Stomach (tissue), 9 donors: ENCODE results near the gene TLE6. TPM values are rescaled to one million over a fixed set of nuclear protein-coding genes. Genes with fewer than 3 reads are reported as not detected.
A peak's percentile ranks its signal among the peaks of the same experiment; 100 is the strongest.

Experiments used
- DNase-seq, 2 donors: peaks; one replicate each; pipeline versions ENCODE4 v3.0.0 to v3.0.0-alpha.2; 2013 to 2019
- H3K27ac ChIP-seq, 5 donors: fragments of 200-600 bp in 4 of 5; sonication (generic) in 4 of 5; one replicate each; pipeline ENCODE4 v1.5.1; 2013 to 2019; ENCODE audit warnings: mild to moderate bottlenecking in 1 of 5, moderate library complexity in 1 of 5
- H3K27me3 ChIP-seq, 3 donors: fragments of 200-600 bp; sonication (generic); one replicate each; pipeline ENCODE4 v1.5.1; 2017 to 2019; ENCODE audit warnings: mixed run types in 1 of 3
- H3K36me3 ChIP-seq, 4 donors: fragments of 200-600 bp; sonication (generic); 1 replicate in 3 of 4; 2 replicates in 1 of 4; pipeline ENCODE4 v1.5.1; 2016 to 2019
- H3K4me1 ChIP-seq, 4 donors: fragments of 200-600 bp; sonication (generic); one replicate each; pipeline ENCODE4 v1.5.1; 2016 to 2019
- H3K4me3 ChIP-seq, 4 donors: fragments of 200-600 bp; sonication (generic) in 3 of 4; one replicate each; pipeline ENCODE4 v1.5.1; 2016 to 2019; ENCODE audit warnings: mild to moderate bottlenecking in 1 of 4
- H3K9me3 ChIP-seq, 4 donors: fragments of 200-600 bp; sonication (generic); one replicate each; pipeline ENCODE4 v1.5.1; 2016 to 2019
- EP300 ChIP-seq: sonication (generic); formaldehyde crosslinking; IDR thresholded peaks from one replicate; pipeline ENCODE4 v1.6.1; 2017; ENCODE audit warnings: antibody characterized with exemption
- POLR2A ChIP-seq, 4 donors: fragments of 450-650 bp; IDR thresholded peaks; one replicate each; pipeline ENCODE4 v1.6.1; 2016; ENCODE audit warnings: antibody characterized with exemption in 4 of 4, control low read depth in 2 of 4, mild to moderate bottlenecking in 1 of 4, moderate library complexity in 1 of 4
- POLR2AphosphoS5 ChIP-seq, 3 donors: sonication (generic); formaldehyde crosslinking; IDR thresholded peaks; one replicate each; pipeline ENCODE4 v1.6.1; 2016; ENCODE audit warnings: antibody characterized with exemption in 3 of 3
- WGBS, 5 donors: extraction: QIAGEN DNeasy Blood & Tissue Kit in 3 of 5; methylation state at CpG; one replicate each; pipeline versions ENCODE4 v1.1.5 to v1.1.7; 2013 to 2018; 5-methylcytosine and 5-hydroxymethylcytosine counted together
- intact Hi-C: fragments of 100-400 bp; cut with DNase I; formaldehyde crosslinking; loops from one replicate; pipeline ENCODE4 v1.15.1; 2023; ENCODE audit warnings: low total_unique reads
- polyA plus RNA-seq, 3 donors: library from polyadenylated mRNA; stranded (reverse); fragments of 200-250 nt; gene quantifications; one replicate each; pipeline ENCODE4 v1.2.3, GENCODE V29; 2013
- total RNA-seq, 5 donors: library from RNA; depleted of rRNA; stranded (reverse); fragments of >200 nt; gene quantifications; one replicate each; pipeline versions ENCODE4 v1.1.0 to v1.2.3, GENCODE V29; 2014 to 2016
- TF ChIP-seq, protein P1 (sequence below), 7 experiments: fragments of 450-650 bp in 4 of 7; fragments of 200-600 bp in 3 of 7; sonication (generic) in 3 of 7; IDR thresholded peaks; one replicate each; pipeline ENCODE4 v1.5.1; 2016 to 2019; ENCODE audit warnings: antibody characterized with exemption in 7 of 7, control low read depth in 2 of 7, mild to moderate bottlenecking in 1 of 7
- donor health status: healthy with polysubstance abuse.
- donor health status: Bipolar disorder and iron deficiency.
- donor health status: healthy.

Gene TLE6
- total and polyA plus RNA-seq, 8 donors: 0.31 to 7.0 (median 2.7) TPM; not detected in 1

DNA sequence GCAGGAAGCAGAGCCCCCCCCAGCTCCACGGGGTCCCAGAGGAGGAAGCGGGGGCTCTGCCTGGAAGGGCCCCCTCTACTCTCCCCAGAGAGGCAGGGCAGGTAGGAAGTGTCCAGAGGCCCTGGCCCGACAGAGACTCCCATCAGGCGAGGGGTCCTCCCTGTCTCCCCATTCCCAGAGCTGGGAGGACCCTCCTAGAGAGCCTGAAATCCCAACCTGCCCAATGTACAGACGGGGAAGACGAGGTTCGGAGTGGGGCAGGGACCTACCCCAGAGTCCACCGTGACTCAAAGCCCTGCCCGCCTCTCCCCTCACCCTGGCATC lies 50.6 kb downstream of the TLE6 start:
- intact Hi-C loops: no loop called here
- Histone ChIP-seq H3K4me1 (peaks cover 14 to 29% (median 23%) of the 10 kb centered on the region in 4 donors), H3K9me3 (no peaks in the 10 kb centered on the region), H3K36me3 (peaks cover 0 to 14% (median 0%) of the 10 kb centered on the region in 4 donors), H3K27ac (peak overlapping the region in 4 of 5 donors; percentile 23 to 80 (median 69)), H3K4me3 (peak overlapping the region; percentile 62 to 73 (median 68)), H3K27me3 (peaks cover 0 to 50% (median 8%) of the 10 kb centered on the region in 3 donors)
- TF ChIP-seq, protein P1, sequence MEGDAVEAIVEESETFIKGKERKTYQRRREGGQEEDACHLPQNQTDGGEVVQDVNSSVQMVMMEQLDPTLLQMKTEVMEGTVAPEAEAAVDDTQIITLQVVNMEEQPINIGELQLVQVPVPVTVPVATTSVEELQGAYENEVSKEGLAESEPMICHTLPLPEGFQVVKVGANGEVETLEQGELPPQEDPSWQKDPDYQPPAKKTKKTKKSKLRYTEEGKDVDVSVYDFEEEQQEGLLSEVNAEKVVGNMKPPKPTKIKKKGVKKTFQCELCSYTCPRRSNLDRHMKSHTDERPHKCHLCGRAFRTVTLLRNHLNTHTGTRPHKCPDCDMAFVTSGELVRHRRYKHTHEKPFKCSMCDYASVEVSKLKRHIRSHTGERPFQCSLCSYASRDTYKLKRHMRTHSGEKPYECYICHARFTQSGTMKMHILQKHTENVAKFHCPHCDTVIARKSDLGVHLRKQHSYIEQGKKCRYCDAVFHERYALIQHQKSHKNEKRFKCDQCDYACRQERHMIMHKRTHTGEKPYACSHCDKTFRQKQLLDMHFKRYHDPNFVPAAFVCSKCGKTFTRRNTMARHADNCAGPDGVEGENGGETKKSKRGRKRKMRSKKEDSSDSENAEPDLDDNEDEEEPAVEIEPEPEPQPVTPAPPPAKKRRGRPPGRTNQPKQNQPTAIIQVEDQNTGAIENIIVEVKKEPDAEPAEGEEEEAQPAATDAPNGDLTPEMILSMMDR (IDR thresholded peaks at IDR 0.05): no peak
- TF ChIP-seq POLR2A (IDR thresholded peaks at IDR 0.05) (no peak), POLR2AphosphoS5 (IDR thresholded peaks at IDR 0.05) (no peak), EP300 (no peak)
- DNase-seq: no peak
- 62 to 74% (median 65%) methylated on average over 6 to 9 of the region's 9 CpGs for WGBS, 5 donors

DNA sequence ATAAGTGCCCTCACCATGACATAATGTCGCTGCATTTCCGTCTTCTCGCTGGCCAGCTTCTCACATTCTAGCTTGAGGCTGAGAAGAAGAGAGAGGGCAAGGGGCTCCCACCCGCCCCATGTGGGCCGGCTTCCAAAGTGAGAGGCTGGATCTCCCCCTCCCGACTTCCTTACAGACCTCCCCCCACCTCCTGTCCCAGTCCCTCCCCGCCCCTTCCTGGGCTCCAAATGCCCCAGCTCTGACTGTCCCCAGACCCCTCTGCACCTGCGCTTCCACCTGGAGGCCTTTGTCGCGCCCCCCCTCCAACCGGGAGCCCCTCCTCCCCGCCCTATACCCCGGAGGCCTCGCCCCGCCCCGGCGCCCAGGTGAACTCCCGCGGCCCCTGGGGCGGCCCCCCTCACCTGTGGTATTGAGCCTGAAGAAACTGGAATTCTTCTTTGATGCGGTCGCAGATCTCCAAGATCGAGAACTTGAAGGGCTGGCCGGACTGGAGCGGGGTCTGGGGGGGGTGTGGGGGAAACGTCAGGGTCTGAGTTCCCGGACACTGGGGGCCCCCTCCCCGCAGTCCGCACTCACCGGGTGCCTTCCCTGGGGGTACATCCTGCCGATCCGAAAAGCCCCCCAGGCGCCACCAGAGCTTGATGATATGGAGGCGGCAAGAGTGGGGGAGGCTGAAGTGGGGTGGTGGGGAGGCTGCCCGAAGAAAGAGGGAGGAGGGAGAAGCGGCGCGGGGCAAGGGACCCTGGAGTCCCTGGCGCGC lies 51.1 kb downstream of the TLE6 start:
- Histone ChIP-seq H3K27me3 (peaks cover 0 to 50% (median 8%) of the 10 kb centered on the region in 3 donors), H3K9me3 (no peaks in the 10 kb centered on the region), H3K27ac (peak overlapping the region; percentile 23 to 80 (median 65)), H3K36me3 (peaks cover 0 to 14% (median 0%) of the 10 kb centered on the region in 4 donors), H3K4me3 (peak overlapping the region; percentile 62 to 73 (median 68)), H3K4me1 (peaks cover 14 to 29% (median 22%) of the 10 kb centered on the region in 4 donors)
- intact Hi-C loops: no loop called here
- WGBS, 5 donors: 4 to 8% (median 5%) methylated on average over 23 to 40 of the region's 40 CpGs
- DNase-seq: peak in 1 of 2 donors; percentile 81
- TF ChIP-seq POLR2AphosphoS5 (IDR thresholded peaks at IDR 0.05) (no peak), POLR2A (IDR thresholded peaks at IDR 0.05) (no peak), EP300 (no peak)
- TF ChIP-seq, protein P1 (IDR thresholded peaks at IDR 0.05): no peak

DNA sequence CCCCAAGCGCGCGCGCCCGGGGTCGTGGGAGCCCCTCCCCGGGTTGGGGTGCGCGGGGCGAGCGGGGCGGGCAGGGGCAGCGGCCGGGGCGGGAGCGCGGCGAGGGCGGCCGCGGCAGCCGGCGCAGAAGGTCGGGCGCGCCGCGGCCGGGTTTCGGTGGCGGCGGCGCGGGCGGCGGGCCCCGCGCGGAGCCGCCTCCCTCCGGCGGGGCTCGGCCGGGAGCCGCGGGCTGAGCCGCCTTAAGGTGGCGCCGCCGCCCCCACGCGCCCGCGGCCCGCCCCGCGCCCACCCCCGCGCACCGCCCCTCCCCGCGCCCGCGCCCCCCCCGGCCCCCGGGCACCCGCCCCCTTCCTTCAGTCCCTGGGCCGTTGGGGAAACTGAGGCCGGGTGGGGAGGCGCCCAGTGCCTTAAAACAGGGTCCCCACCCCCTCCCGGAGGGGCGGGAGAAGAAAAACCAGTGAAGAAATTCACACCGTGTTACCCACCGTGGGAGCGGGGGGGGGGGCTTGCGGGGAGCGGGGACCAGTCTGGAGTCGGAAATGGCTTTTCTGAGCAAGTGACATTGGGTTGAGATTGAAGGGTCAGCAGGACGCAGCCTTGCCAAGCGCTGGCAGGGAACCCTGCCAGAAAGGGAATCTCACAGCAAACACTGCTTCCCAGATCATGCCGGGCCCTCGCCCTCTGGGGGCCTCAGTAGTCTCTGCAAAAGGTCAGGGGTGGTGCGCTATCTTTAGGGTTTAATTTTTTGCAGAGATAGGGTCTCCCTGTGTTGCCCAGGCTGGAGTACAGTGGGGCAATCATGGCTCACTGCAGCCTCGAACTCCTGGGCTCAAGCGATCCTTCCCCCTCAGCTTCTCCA lies 51.9 kb downstream of the TLE6 start, which contains the start of gene TLE2:
Gene TLE2 (minus strand): TSS at position 216 of the 859 bp plus-strand sequence. CDS start 376 bp downstream, outside the sequence.
- peak within 1 kb of the TSS; percentile 23 to 80 (median 65) for H3K27ac ChIP-seq
- peak within 1 kb of the TSS; percentile 62 to 73 (median 68) for H3K4me3 ChIP-seq
- H3K27me3 ChIP-seq: peaks cover 0 to 49% (median 8%) of the 10 kb centered on the region in 3 donors
- no peaks in the 10 kb centered on the region for H3K9me3 ChIP-seq
- TF ChIP-seq, protein P1 (IDR thresholded peaks at IDR 0.05): no peak
- TF ChIP-seq EP300 (no peak), POLR2AphosphoS5 (IDR thresholded peaks at IDR 0.05) (no peak), POLR2A (IDR thresholded peaks at IDR 0.05) (no peak)
- DNase-seq: peak; percentile 39 to 64
- intact Hi-C loops: no loop called here
- peaks cover 0 to 14% (median 0%) of the 10 kb centered on the region in 4 donors for H3K36me3 ChIP-seq
- peaks cover 17 to 34% (median 29%) of the 10 kb centered on the region in 4 donors for H3K4me1 ChIP-seq
- 3 to 14% (median 4%) methylated on average over 13 to 66 of the region's 85 CpGs for WGBS, 5 donors

DNA sequence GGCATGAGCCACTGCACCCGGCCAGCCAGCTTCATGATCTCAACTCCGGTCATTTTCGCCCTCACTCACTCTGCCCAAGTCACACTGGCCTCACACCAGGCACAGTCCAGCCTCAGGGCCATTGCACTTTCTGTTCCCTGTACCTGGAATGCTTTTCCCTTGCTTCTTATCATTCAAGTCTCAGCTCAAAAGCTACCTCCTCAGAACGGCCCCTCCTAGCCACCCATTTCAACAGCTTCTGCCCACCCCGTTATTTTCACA lies 54.2 kb downstream of the TLE6 start:
- no peak overlapping the region for H3K27ac ChIP-seq
- TF ChIP-seq POLR2AphosphoS5 (IDR thresholded peaks at IDR 0.05): no peak
- TF ChIP-seq EP300: no peak
- TF ChIP-seq POLR2A (IDR thresholded peaks at IDR 0.05): no peak
- TF ChIP-seq, protein P1 (IDR thresholded peaks at IDR 0.05): no peak
- no peak for DNase-seq
- intact Hi-C loops: no loop called here
- H3K27me3 ChIP-seq: peaks cover 0 to 33% (median 8%) of the 10 kb centered on the region in 3 donors
- 62 to 79% (median 77%) methylated on average over 5 of the region's 5 CpGs for WGBS, 5 donors
- H3K4me3 ChIP-seq: no peak overlapping the region
- H3K4me1 ChIP-seq: peaks cover 29 to 54% (median 42%) of the 10 kb centered on the region in 4 donors
- H3K36me3 ChIP-seq: no peaks in the 10 kb centered on the region
- no peaks in the 10 kb centered on the region for H3K9me3 ChIP-seq
